Measurements from ENCODE around the gene GHITM. TPM values are rescaled to one million over a fixed set of nuclear protein-coding genes. Genes with fewer than 3 reads are reported as not detected.

The GHITM gene
- total and polyA plus RNA-seq, 2 of the 4 experiments (the other 2 are of a cell fraction): 103 to 185 TPM

DNA sequence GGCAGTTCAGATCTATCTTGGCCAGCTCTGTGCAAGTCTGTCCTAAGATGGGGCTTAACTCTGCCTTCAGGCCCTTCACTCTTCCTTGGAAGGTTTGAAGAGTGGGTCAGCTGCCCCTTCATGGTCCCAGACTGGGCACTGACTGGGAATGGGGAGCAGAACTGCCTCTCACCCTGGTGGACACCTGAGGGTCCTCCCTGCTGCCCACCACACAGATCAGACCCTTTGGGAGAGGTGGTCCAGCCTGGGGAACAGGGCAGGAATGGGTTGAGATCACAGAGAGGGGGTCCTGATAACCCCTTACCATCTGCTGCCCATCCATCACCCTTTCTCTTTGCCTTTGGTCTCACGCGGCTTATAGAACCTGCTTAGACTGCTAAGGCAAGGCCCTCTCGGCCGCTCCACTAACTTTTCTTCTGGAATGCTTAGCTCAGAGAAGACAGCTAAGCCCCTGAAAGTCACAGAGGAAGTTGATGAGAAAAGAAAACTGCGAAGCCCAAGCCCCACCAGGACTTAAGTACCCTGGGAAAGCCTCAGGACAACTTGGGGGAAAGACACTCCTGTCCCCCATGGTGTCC is 54.6 kb downstream of the GHITM start:
- H3K14ac ChIP-seq (replicated peaks; ENCODE audit: low read depth, low read length): no peak overlapping the region
- H3K56ac ChIP-seq (ENCODE audit: extremely low read depth, insufficient read depth, low read length): no peak overlapping the region
- BruUV-seq (replicated peaks): no TSS peak
- DNase-seq: no peak
- no peak; the same call in 1 of the 2 replicates for ATAC-seq (ENCODE audit: low read depth)
- no CpG with 5 or more reads among the region's 5 CpGs for WGBS, 2 experiments (ENCODE audit: extremely low coverage in 2 of 2, insufficient read length in 1 of 2)
- H4K20me1 ChIP-seq (ENCODE audit: insufficient read depth, low read length): no peaks in the 10 kb centered on the region
- no peaks in the 10 kb centered on the region for H3K79me1 ChIP-seq (ENCODE audit: low read depth in 1 of 2, low read length in 2 of 2)
- no peaks in the 10 kb centered on the region for H3K36me3 ChIP-seq (ENCODE audit: control insufficient read depth, insufficient read depth, low read length)
- in situ Hi-C loops (cut with MboI; ENCODE audit: low sequenced_read_pairs): no loop called here
- H3K18ac ChIP-seq (ENCODE audit: low read depth, low read length): no peak overlapping the region
- CTCF ChIA-PET: no interaction called here
- H3K27me3 ChIP-seq (ENCODE audit: control insufficient read depth, insufficient read depth, low read length): peaks cover 52% of the 10 kb centered on the region
- H4K91ac ChIP-seq (ENCODE audit: insufficient read depth, low read depth, low read length): no peak overlapping the region
- H2BK5ac ChIP-seq (ENCODE audit: low read depth, low read length, poor library complexity, severe bottlenecking): no peak overlapping the region
- no peak overlapping the region for H3K9ac ChIP-seq (ENCODE audit: low read depth, low read length)
- H3K9me3 ChIP-seq (ENCODE audit: control insufficient read depth, insufficient read depth, low read length): no peaks in the 10 kb centered on the region
- dilution Hi-C loops (cut with HindIII; ENCODE audit: low sequenced_read_pairs, unreplicated experiment): no loop called here
- no peak overlapping the region for H2BK20ac ChIP-seq (ENCODE audit: low read depth, low read length)
- intact Hi-C loops (cut with micrococcal nuclease): no loop called here
- POLR2A ChIA-PET (ENCODE audit: unreplicated experiment): no interaction called here
- H3K4me3 ChIP-seq (ENCODE audit: insufficient read depth, low read depth, low read length): no peak overlapping the region
- H3K9me1 ChIP-seq (ENCODE audit: insufficient read depth, low read length): no peaks in the 10 kb centered on the region
- H3K4me2 ChIP-seq (ENCODE audit: low read depth, low read length): no peak overlapping the region
- H4K5ac ChIP-seq (ENCODE audit: low read depth, low read length): no peak overlapping the region
- no peak overlapping the region for H3K27ac ChIP-seq (ENCODE audit: insufficient read depth, low read length)
- no peak overlapping the region for H2BK120ac ChIP-seq (ENCODE audit: low read depth, low read length)
- no peak overlapping the region for H2AK5ac ChIP-seq (ENCODE audit: low read depth, low read length)
- no peak overlapping the region for H4K8ac ChIP-seq (ENCODE audit: low read depth in 2 of 2, low read length in 2 of 2)
- H2AFZ ChIP-seq (replicated peaks; ENCODE audit: low read length, poor library complexity): peak overlapping the region; percentile 58
- H3K4me1 ChIP-seq (ENCODE audit: control insufficient read depth, insufficient read depth, low read length): peaks cover 2% of the 10 kb centered on the region; the same call in 1 of the 2 replicates
- H3K23ac ChIP-seq (ENCODE audit: low read depth, low read length): no peak overlapping the region
- H3K4ac ChIP-seq (ENCODE audit: low read depth, low read length): no peak overlapping the region
- H2BK15ac ChIP-seq (ENCODE audit: low read depth, low read length): no peak overlapping the region
- no peak overlapping the region for H2AK9ac ChIP-seq (replicated peaks; ENCODE audit: low read depth, low read length, poor library complexity)
- TF ChIP-seq CEBPB (IDR thresholded peaks at IDR 0.05; ENCODE audit: low read depth, low read length) (no peak), RCOR1 (IDR thresholded peaks at IDR 0.05; ENCODE audit: insufficient replicate concordance, low read length) (no peak), CHD1 (IDR thresholded peaks at IDR 0.05; ENCODE audit: low read depth, low read length) (no peak), MAZ (IDR thresholded peaks at IDR 0.05; ENCODE audit: borderline replicate concordance, low read depth, low read length) (no peak), BHLHE40 (IDR thresholded peaks at IDR 0.05; ENCODE audit: low read depth, low read length) (no peak), FOS (IDR thresholded peaks at IDR 0.05; ENCODE audit: low read depth, low read length) (no peak), SMC3 (IDR thresholded peaks at IDR 0.05; ENCODE audit: low read depth, low read length) (no peak), MXI1 (IDR thresholded peaks at IDR 0.05; ENCODE audit: borderline replicate concordance, low read depth, low read length) (no peak), POLR2A (IDR thresholded peaks at IDR 0.05; ENCODE audit: low read depth, low read length) (no peak), NFE2L2 (IDR thresholded peaks at IDR 0.05; ENCODE audit: low read depth, low read length) (no peak), RFX5 (IDR thresholded peaks at IDR 0.05; ENCODE audit: low read depth, low read length) (no peak), RAD21 (IDR thresholded peaks at IDR 0.05; ENCODE audit: low read length) (no peak)
- TF ChIP-seq, protein P1, sequence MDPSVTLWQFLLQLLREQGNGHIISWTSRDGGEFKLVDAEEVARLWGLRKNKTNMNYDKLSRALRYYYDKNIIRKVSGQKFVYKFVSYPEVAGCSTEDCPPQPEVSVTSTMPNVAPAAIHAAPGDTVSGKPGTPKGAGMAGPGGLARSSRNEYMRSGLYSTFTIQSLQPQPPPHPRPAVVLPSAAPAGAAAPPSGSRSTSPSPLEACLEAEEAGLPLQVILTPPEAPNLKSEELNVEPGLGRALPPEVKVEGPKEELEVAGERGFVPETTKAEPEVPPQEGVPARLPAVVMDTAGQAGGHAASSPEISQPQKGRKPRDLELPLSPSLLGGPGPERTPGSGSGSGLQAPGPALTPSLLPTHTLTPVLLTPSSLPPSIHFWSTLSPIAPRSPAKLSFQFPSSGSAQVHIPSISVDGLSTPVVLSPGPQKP (IDR thresholded peaks at IDR 0.05; ENCODE audit: borderline replicate concordance, low read depth, low read length): no peak
- TF ChIP-seq, protein P2, sequence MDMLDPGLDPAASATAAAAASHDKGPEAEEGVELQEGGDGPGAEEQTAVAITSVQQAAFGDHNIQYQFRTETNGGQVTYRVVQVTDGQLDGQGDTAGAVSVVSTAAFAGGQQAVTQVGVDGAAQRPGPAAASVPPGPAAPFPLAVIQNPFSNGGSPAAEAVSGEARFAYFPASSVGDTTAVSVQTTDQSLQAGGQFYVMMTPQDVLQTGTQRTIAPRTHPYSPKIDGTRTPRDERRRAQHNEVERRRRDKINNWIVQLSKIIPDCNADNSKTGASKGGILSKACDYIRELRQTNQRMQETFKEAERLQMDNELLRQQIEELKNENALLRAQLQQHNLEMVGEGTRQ (IDR thresholded peaks at IDR 0.05; ENCODE audit: low read depth, low read length): no peak
- TF ChIP-seq, protein P3, sequence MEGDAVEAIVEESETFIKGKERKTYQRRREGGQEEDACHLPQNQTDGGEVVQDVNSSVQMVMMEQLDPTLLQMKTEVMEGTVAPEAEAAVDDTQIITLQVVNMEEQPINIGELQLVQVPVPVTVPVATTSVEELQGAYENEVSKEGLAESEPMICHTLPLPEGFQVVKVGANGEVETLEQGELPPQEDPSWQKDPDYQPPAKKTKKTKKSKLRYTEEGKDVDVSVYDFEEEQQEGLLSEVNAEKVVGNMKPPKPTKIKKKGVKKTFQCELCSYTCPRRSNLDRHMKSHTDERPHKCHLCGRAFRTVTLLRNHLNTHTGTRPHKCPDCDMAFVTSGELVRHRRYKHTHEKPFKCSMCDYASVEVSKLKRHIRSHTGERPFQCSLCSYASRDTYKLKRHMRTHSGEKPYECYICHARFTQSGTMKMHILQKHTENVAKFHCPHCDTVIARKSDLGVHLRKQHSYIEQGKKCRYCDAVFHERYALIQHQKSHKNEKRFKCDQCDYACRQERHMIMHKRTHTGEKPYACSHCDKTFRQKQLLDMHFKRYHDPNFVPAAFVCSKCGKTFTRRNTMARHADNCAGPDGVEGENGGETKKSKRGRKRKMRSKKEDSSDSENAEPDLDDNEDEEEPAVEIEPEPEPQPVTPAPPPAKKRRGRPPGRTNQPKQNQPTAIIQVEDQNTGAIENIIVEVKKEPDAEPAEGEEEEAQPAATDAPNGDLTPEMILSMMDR (conservative IDR thresholded peaks at IDR 0.05; ENCODE audit: low read depth, low read length): no peak
